Endothelial cell of umbilical vein (primary cell): ENCODE measurements around the gene NEDD4.

Experiments
- CTCF ChIP-seq, 2 donors: IDR thresholded peaks; 1 replicate in 1 of 2; 2 replicates in 1 of 2; pipeline ENCODE4 v1.5.1; 2011; ENCODE audit warnings: low read length in 2 of 2, mild to moderate bottlenecking in 2 of 2, moderate library complexity in 2 of 2, control low read depth in 1 of 2, inconsistent platforms in 1 of 2, low read depth in 1 of 2; ENCODE audit not compliant: insufficient read depth in 1 of 2; ENCODE audit errors: extremely low read depth in 1 of 2
- EZH2 ChIP-seq: IDR thresholded peaks from 2 replicates; pipeline ENCODE4 v1.6.1; 2012; ENCODE audit warnings: borderline replicate concordance, low read depth, mild to moderate bottlenecking, moderate library complexity, low read length, inconsistent platforms; ENCODE audit not compliant: severe bottlenecking
- FOS ChIP-seq: IDR thresholded peaks from 2 replicates; pipeline ENCODE4 v1.6.1; 2011; ENCODE audit warnings: mild to moderate bottlenecking, low read length, moderate library complexity, borderline replicate concordance; ENCODE audit not compliant: insufficient read depth
- GATA2 ChIP-seq: IDR thresholded peaks from 2 replicates; pipeline ENCODE4 v1.7.0; 2011; ENCODE audit warnings: low read depth, mild to moderate bottlenecking, moderate library complexity, mixed read lengths, low read length; ENCODE audit not compliant: insufficient read length, insufficient read depth
- JUN ChIP-seq: IDR thresholded peaks from 2 replicates; pipeline ENCODE4 v1.6.1; 2011; ENCODE audit warnings: borderline replicate concordance, low read depth; ENCODE audit not compliant: insufficient read length, insufficient read depth
- MYC ChIP-seq: IDR thresholded peaks from one replicate; pipeline ENCODE4 v1.6.1; 2011; ENCODE audit warnings: mild to moderate bottlenecking, low read depth, low read length
- POLR2A ChIP-seq: IDR thresholded peaks from 2 replicates; pipeline ENCODE4 v1.6.1; 2012; ENCODE audit warnings: low read depth, mild to moderate bottlenecking, control low read depth, low read length
- POLR2AphosphoS5 ChIP-seq: IDR thresholded peaks from 2 replicates; pipeline ENCODE4 v1.6.1; 2012; ENCODE audit warnings: low read depth, mild to moderate bottlenecking, control low read depth, low read length, moderate library complexity; ENCODE audit not compliant: insufficient read depth
- TF ChIP-seq, protein P1 (sequence below): IDR thresholded peaks from 2 replicates; pipeline ENCODE4 v1.6.1; 2011; ENCODE audit not compliant: insufficient read depth, insufficient read length

DNA sequence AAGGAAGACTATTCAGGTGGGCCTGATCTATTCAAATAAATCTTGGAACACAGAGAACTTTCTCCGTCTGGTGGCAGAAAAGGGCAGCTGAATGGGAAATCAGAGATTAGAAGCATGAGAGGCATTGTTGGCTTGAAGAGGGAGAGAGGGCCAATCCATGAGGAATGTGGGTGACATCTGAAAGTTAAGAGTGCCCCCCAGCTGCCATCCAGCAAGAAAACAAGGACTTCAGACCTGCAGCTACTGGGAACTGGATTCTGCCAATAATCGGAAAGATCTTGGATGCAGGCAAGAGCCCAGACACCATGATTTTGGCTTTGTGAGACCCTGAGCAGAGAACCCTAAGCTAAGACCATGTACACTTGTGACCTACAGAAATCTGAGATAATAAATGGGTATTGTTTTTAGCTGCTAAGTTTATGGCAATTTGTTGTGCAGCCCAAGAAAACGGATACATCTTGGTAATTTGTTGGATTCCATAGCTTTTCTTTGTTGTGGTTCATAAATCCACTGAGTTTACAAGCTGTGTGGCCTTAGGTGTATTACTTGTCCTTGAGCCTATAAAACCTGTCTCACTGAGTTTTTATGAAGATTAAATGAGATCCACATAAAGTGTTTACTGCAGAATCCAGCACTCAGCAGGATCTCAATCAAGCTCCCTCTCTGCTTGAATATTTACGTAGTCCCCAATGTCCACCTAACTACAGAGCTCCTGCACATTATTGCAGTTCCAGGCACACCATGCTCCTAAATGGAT lies 168.4 kb downstream of the NEDD4 start:
- TF ChIP-seq CTCF (IDR thresholded peaks at IDR 0.05; ENCODE audit: extremely low read depth in 1 of 2, insufficient read depth in 1 of 2, low read depth in 1 of 2, low read length in 2 of 2) (no peak), EZH2 (no peak), POLR2AphosphoS5 (no peak), POLR2A (no peak), FOS (no peak), MYC (no peak), JUN (no peak), GATA2 (no peak)
- TF ChIP-seq, protein P1, sequence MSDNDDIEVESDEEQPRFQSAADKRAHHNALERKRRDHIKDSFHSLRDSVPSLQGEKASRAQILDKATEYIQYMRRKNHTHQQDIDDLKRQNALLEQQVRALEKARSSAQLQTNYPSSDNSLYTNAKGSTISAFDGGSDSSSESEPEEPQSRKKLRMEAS = no peak
